Osteoblast (primary cell): Measurements from ENCODE around the gene CARMIL1. TPM values are rescaled to one million over a fixed set of nuclear protein-coding genes. Genes with fewer than 3 reads are reported as not detected.

Experiments
- DNase-seq: peaks from one replicate; pipeline ENCODE4 v3.0.0; 2011; ENCODE audit warnings: low spot score, mixed read lengths; ENCODE audit not compliant: insufficient read length; ENCODE audit errors: missing footprints
- H2AFZ ChIP-seq: 2 replicates; pipeline ENCODE4 v1.6.0; 2011; ENCODE audit warnings: mild to moderate bottlenecking, low read length
- H3K27ac ChIP-seq: 2 replicates; pipeline ENCODE4 v1.5.1; 2011; ENCODE audit warnings: mild to moderate bottlenecking, low read depth, low read length, moderate library complexity
- H3K27me3 ChIP-seq: 2 replicates; pipeline ENCODE4 v1.6.0; 2012; ENCODE audit warnings: mild to moderate bottlenecking, control low read depth, inconsistent platforms, low read length, moderate library complexity; ENCODE audit not compliant: insufficient read depth
- H3K36me3 ChIP-seq: 2 replicates; pipeline ENCODE4 v1.5.1; 2011; ENCODE audit warnings: mild to moderate bottlenecking, low read length, control low read depth, moderate library complexity; ENCODE audit not compliant: insufficient read depth
- H3K4me1 ChIP-seq: 2 replicates; pipeline ENCODE4 v1.5.1; 2011; ENCODE audit warnings: mild to moderate bottlenecking, low read length, control low read depth, moderate library complexity; ENCODE audit not compliant: insufficient read depth
- H3K4me2 ChIP-seq: 2 replicates; pipeline ENCODE4 v1.6.0; 2011; ENCODE audit warnings: mild to moderate bottlenecking, low read length; ENCODE audit not compliant: insufficient read depth
- H3K4me3 ChIP-seq: fragments of 200-600 bp; sonication (generic); 3 replicates; pipeline ENCODE4 v1.5.1; 2012; ENCODE audit warnings: mild to moderate bottlenecking, low read length, inconsistent platforms; ENCODE audit not compliant: insufficient read depth
- H3K79me2 ChIP-seq: 2 replicates; pipeline ENCODE4 v1.6.0; 2012; ENCODE audit warnings: mild to moderate bottlenecking, low read length, control low read depth, inconsistent platforms; ENCODE audit not compliant: insufficient read depth
- H3K9me3 ChIP-seq: 2 replicates; pipeline ENCODE4 v1.5.1; 2011; ENCODE audit warnings: low read depth, low read length, control low read depth
- H4K20me1 ChIP-seq: 2 replicates; pipeline ENCODE4 v1.6.0; 2012; ENCODE audit warnings: mild to moderate bottlenecking, low read length, control low read depth; ENCODE audit not compliant: insufficient read depth
- total RNA-seq: library from RNA; depleted of rRNA; stranded (reverse); fragments of >200 nt; gene quantifications from 2 replicates; pipeline ENCODE4 v1.2.3, GENCODE V29; 2012
- TF ChIP-seq, protein P1 (sequence below): IDR thresholded peaks from 2 replicates; pipeline ENCODE4 v1.5.1; 2011; ENCODE audit warnings: mild to moderate bottlenecking, low read depth, low read length, moderate library complexity; ENCODE audit errors: extremely low read depth

Gene CARMIL1
- total RNA-seq, 1 donor, result 25.7 TPM

DNA sequence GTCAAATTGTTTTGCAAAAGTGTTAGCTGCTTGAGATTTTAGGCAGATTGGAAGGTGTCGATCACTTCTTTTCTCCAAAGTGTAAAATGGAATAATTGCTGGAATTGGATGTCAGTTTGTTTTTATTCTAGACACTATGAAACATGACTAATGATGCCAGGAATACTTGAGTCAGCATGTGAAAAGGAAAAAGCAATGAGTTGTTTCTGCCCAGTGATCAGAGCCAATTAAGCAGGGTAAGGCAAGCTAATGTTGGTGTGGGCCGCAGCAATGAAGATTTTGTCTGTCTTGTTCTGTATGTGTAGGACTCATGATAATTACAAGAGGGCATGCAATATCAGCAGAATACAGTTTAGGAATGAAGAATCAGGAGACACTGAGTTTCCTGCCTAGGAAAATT is 110.3 kb downstream of the CARMIL1 start:
- Histone ChIP-seq H2AFZ (no peak overlapping the region), H3K9me3 (no peaks in the 10 kb centered on the region), H3K36me3 (no peaks in the 10 kb centered on the region), H3K4me3 (no peak overlapping the region), H4K20me1 (no peaks in the 10 kb centered on the region), H3K4me2 (no peak overlapping the region), H3K27me3 (no peaks in the 10 kb centered on the region), H3K79me2 (no peaks in the 10 kb centered on the region), H3K4me1 (peaks cover 5% of the 10 kb centered on the region), H3K27ac (no peak overlapping the region)
- DNase-seq, result peak; percentile 82
- TF ChIP-seq, protein P1, sequence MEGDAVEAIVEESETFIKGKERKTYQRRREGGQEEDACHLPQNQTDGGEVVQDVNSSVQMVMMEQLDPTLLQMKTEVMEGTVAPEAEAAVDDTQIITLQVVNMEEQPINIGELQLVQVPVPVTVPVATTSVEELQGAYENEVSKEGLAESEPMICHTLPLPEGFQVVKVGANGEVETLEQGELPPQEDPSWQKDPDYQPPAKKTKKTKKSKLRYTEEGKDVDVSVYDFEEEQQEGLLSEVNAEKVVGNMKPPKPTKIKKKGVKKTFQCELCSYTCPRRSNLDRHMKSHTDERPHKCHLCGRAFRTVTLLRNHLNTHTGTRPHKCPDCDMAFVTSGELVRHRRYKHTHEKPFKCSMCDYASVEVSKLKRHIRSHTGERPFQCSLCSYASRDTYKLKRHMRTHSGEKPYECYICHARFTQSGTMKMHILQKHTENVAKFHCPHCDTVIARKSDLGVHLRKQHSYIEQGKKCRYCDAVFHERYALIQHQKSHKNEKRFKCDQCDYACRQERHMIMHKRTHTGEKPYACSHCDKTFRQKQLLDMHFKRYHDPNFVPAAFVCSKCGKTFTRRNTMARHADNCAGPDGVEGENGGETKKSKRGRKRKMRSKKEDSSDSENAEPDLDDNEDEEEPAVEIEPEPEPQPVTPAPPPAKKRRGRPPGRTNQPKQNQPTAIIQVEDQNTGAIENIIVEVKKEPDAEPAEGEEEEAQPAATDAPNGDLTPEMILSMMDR, result no peak

DNA sequence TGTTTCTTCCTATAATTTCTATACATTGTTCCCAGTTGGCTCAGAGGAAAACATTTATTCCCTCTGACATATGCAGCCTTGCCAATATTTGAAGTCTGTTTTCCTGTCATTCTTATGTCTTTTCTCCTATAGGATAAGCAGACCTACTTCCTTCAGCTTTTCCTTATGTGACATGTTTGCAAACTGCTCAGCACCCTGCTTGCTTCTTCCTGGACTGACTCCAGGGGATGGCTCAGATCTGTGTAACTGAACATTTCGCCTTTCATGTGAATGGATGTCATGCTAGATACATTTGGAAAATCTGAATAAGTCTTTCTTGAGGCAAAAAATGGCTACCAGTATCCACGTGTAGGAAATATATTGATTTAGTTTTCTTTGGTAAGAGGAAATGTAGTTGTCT is 113.2 kb downstream of the CARMIL1 start:
- DNase-seq, result no peak

GRCh38 chr6:25395731-25396130 is 116.6 kb downstream of the CARMIL1 start:
- Histone ChIP-seq H3K27ac (no peak overlapping the region), H3K27me3 (no peaks in the 10 kb centered on the region), H4K20me1 (peaks cover 6% of the 10 kb centered on the region), H3K9me3 (no peaks in the 10 kb centered on the region), H2AFZ (no peak overlapping the region), H3K4me1 (no peaks in the 10 kb centered on the region), H3K36me3 (no peaks in the 10 kb centered on the region), H3K79me2 (no peaks in the 10 kb centered on the region), H3K4me2 (no peak overlapping the region), H3K4me3 (no peak overlapping the region)
- DNase-seq, result no peak
- TF ChIP-seq, protein P1, result no peak

More for the DNA sequence above, 113.2 kb downstream of the CARMIL1 start:
- Histone ChIP-seq H3K4me3 (no peak overlapping the region), H2AFZ (no peak overlapping the region), H3K4me2 (no peak overlapping the region), H3K4me1 (peaks cover 5% of the 10 kb centered on the region), H3K36me3 (no peaks in the 10 kb centered on the region), H3K79me2 (no peaks in the 10 kb centered on the region), H3K9me3 (no peaks in the 10 kb centered on the region), H3K27me3 (no peaks in the 10 kb centered on the region), H4K20me1 (peaks cover 4% of the 10 kb centered on the region), H3K27ac (no peak overlapping the region)
- TF ChIP-seq, protein P1, result no peak

DNA sequence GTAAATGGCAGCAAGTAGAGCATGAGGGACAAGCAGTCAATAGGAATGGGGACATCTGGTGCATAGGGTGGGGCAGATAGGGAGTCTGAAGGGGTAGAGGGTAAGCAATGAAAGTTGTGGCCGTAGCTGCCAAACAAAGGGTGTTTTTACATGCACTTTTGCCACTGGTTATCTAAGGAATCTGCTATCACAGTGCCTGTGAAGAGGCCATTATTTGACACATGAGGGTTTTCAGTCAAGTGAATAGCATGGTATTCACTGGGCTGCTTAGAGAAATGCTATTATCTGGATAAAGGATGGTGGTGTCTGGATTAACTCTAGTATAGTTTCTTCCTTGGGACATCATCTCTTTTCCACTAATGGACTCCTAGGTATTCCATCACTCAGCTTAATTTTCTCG is 118.2 kb downstream of the CARMIL1 start:
- no peaks in the 10 kb centered on the region for H3K36me3 ChIP-seq
- H3K4me3 ChIP-seq, result no peak overlapping the region
- no peak overlapping the region for H3K27ac ChIP-seq
- no peaks in the 10 kb centered on the region for H3K79me2 ChIP-seq
- H3K4me1 ChIP-seq, result no peaks in the 10 kb centered on the region
- no peaks in the 10 kb centered on the region for H3K9me3 ChIP-seq
- peaks cover 6% of the 10 kb centered on the region for H4K20me1 ChIP-seq
- DNase-seq, result no peak
- TF ChIP-seq, protein P1, result no peak
- no peaks in the 10 kb centered on the region for H3K27me3 ChIP-seq
- H2AFZ ChIP-seq, result no peak overlapping the region
- H3K4me2 ChIP-seq, result no peak overlapping the region
